NAMALWA (cell line): Measurements from ENCODE around the gene REEP1.
A peak's percentile ranks its signal among the peaks of the same experiment; 100 is the strongest.

ENCODE experiments used
- DNase-seq: peaks from one replicate; pipeline ENCODE4 v3.0.0-alpha.2; 2015; ENCODE audit warnings: low spot score

Gene REEP1

GRCh38 chr2:86195808-86196387 lies 141.5 kb downstream of the REEP1 start:
- DNase-seq: no peak

DNA sequence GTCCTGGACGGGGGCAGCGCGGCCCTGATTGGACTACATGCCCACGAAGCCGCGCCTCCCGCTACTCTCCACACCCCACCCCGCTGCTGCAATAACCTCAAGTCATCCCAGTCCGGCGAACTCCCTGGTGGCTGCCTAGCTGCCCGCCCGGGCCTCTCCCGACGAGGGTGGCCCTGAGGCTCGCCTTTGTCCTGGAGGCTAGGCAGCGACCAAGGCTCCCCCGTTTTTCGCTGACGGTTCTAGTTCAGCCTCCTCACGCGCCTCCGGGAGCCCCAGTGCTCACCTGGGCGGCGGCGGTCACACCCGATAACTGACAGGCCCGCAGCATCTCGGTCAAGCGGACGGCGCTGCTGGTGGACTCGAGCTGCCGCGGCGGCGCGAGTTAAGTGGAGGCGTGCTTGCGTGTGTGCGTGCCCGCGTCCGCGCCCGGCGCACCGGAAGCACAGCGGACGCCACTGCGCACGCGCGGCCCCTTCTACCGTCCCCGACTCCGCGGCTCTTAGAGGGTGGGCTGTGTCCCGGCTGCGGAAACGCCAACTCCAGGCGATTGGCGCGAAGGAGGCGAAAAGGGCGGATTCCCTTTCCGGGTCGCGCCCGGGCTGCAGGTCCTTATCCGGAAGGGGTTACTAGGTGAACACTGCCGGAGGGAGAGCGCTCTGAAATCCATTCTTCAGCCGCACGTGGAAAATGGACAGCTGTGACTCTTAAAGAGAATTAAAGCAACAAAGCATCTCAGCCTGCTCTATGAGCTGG lies 142.2 kb downstream of the REEP1 start, which contains the start of gene IMMT:
IMMT (minus strand) TSS at position 408 of the 753 bp plus-strand sequence; CDS start at position 328, 80 bp downstream.
- peak; percentile 95 for DNase-seq

DNA sequence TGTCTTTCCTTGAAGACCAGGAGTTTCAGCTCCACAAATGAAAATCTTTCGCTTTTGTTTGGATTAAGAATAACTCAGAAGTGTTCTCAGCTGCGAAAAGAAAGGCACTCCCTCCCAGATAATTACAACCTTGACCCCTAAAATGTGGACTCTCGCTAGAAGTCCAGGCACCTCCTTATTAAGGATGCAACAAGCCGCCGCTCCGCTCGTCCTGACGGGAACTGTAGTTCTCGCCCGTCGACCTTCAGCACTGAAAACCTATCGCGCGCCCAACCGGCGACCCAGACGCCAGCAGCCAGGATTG lies 142.7 kb downstream of the REEP1 start:
- DNase-seq: no peak

DNA sequence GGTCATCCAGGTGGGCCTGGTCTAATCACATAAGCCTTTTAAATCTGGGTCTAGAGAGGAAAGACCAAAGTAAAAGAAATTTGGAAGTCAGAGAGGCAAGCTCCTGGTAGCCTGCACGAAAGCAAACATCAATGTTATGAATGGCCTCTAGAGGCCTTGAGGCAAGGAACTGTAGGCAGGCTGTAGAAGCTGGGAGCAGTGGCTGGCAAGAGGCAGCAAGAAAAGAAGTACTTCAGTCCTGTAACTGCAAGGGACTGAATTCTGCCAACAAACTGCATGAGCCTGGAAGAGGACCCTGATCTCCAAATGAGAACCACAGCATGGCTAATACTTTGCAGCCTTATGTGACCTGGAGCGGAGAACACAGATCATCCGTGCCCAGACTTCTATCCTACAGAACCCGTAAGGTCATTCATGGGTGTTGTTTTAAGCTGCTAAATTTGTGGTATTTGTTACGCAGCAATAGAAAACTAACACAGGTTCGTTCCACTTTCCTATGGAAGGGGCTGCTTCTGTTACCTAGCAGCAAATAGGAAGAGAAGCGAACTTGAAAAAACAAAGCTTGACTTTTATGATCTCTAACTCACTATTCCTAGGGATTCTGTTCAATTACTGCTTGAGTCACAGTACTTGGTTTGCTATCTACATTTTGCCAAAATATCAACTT lies 143.4 kb downstream of the REEP1 start:
- DNase-seq: peak; percentile 68

- DNase-seq: no peak
These were observed 147.5 kb downstream of the REEP1 start for GRCh38 chr2:86189782-86190416.

GRCh38 chr2:86186431-86186830 lies 151.0 kb downstream of the REEP1 start:
- DNase-seq: peak; percentile 35

DNA sequence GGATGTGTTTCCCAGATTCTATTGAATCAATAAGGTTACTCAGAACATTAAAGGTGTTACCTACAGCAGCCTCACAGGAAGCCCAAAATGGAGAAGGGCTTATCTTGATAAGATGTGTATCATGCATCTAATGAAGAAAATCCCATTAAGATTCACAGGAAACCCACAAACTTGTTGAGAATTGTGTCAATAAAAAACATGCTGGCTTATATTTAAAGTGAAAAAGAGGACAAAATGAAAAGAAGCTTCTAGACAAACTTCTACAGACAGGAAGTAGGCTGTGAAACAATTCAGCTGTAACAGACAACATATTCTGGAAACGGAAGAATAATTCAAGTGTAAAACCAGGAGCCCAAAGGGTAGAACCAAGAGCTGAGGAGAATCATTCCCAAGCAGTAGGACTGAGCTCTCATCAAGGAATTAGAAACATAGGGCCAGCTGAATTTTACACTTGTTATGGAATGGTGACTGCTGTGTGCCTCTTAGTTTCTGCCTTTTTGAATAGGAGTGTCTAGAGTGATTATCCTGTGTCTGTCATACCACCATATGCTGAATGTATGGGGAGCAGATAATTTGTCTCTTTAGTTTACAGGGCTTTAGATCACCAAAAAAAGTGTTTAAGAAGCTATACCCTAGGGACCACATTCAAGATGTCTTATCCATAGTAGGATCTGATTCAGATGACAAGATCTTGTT lies 151.8 kb downstream of the REEP1 start:
- DNase-seq: peak; percentile 30

DNA sequence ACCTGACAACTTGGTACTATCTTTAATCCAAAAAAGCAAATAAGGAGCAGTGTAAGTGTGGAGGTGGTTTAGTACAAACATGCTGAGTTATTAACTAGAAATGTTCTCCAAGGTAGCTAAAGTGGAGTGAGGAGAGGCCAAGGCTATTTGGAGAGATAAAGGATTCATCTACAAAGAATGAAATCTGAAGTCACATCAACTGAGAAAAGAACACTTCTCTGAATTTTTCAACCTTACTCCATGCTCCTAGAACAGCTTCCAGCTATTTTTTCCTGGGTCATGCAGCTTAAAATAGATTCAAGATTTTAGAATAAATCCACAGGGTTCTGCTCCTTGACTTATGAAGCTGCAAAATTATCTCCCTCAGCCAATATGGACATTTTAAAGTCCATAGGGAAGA lies 160.8 kb downstream of the REEP1 start:
- no peak for DNase-seq

DNA sequence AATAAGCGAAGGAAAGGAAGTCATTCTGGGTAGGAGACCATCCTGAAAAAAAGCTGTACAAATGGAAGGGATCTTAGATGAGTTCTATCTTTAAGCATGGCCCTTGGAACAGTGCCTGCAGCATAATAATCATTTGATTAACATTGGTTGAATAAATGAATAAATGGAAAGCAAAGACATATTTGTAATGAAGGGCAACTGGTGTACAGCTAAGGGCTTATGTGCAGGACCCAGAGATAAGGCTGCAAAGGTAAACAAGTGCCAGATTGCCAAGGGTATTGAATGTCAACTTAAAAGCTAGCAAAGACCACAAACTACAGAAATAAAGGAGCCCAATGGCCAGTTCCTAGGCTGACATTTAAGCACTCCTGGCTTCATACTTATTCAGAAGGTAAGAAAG lies 161.6 kb downstream of the REEP1 start:
- DNase-seq: no peak

DNA sequence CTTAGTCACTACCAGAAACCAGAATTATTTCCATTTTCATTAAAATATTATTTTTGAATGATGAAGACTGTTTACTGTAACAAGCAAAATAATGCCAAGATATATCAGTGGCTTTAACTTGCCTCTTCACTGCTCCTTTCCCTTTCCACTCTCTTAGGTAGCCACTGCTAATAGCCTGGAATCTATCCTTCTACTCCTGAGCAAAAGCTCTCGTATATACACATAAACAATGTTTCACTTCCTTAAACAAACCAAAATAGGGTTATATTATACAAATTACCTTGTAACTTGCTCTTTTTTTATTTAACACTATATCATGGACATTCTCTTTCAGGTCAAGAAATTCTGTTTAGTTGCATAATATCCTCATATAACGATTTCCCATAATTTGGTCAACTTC lies 163.0 kb downstream of the REEP1 start:
- no peak for DNase-seq

DNA sequence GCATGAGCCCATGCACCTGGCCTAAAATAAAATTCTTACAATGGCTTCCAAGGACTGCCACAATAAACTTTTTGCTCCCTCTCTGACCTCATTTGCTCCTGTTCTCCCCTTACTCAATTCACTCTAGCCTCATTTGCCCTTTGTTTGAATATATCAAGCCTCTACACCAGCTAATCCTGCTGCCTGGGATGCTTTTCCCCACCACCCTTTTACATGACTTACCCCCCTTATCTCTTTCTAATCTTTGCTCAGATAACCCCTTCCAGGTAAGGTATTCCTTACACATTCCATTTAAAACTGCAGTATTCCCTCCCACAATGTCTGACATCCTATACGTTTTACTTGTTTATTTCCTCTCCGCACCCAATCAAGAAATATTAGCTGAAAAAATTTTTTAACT lies 164.8 kb downstream of the REEP1 start:
- DNase-seq: no peak

GRCh38 chr2:86171295-86171694 lies 166.1 kb downstream of the REEP1 start:
- DNase-seq: no peak

- DNase-seq: no peak
These were observed 167.0 kb downstream of the REEP1 start for GRCh38 chr2:86170449-86170848.
